ENCODE results near the gene ENTPD7. TPM values are rescaled to one million over a fixed set of nuclear protein-coding genes. Genes with fewer than 3 reads are reported as not detected.

The ENTPD7 gene, protein sequence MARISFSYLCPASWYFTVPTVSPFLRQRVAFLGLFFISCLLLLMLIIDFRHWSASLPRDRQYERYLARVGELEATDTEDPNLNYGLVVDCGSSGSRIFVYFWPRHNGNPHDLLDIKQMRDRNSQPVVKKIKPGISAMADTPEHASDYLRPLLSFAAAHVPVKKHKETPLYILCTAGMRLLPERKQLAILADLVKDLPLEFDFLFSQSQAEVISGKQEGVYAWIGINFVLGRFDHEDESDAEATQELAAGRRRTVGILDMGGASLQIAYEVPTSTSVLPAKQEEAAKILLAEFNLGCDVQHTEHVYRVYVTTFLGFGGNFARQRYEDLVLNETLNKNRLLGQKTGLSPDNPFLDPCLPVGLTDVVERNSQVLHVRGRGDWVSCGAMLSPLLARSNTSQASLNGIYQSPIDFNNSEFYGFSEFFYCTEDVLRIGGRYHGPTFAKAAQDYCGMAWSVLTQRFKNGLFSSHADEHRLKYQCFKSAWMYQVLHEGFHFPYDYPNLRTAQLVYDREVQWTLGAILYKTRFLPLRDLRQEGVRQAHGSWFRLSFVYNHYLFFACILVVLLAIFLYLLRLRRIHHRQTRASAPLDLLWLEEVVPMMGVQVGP
- total RNA-seq, result 27.9 and 28.6 TPM in 2 replicates

DNA sequence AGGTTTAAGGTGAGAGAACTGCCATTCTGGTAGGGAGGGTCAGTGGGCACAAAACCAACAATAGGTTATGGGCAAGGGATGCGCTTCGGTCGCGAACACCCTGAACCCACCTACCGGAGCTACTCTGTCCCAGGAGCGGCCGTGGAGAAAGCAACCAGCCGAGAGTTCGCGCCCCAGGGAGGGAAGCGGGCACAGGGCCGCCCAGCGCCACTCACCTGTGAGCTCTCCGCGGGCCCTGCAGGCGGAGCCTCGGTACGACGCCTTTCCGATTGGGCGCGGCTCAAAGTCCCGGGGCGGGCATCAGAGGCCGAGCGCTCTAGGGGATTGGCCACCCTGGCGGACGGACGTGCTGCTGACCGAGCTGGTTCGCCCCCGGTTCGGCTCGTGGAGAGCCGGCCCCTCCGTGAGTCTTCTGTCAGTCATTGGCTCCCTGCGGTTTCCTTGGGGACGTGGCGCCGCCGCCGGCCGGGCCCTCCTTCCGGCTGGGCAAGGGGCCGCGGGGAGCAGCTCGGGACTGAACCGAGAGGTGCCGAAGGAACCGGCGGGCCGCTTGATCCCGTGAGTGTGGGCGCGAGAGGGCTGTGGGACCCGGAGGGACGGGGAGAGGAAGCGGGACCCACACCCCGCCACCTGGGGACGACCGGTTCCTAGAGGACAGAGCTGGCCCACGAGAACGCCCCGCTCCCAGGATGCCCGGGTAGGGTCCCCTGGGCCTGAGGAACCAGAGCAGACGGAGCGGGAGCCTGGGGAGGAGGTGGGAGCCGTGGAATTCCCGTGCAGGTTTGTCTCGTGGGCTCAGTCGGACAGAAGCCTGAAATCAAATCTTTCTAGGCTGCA lies at the start of gene ENTPD7:
ENTPD7 (plus strand) TSS at position 479 of the 837 bp plus-strand sequence. CDS start 448 bp downstream, outside the sequence.

DNA sequence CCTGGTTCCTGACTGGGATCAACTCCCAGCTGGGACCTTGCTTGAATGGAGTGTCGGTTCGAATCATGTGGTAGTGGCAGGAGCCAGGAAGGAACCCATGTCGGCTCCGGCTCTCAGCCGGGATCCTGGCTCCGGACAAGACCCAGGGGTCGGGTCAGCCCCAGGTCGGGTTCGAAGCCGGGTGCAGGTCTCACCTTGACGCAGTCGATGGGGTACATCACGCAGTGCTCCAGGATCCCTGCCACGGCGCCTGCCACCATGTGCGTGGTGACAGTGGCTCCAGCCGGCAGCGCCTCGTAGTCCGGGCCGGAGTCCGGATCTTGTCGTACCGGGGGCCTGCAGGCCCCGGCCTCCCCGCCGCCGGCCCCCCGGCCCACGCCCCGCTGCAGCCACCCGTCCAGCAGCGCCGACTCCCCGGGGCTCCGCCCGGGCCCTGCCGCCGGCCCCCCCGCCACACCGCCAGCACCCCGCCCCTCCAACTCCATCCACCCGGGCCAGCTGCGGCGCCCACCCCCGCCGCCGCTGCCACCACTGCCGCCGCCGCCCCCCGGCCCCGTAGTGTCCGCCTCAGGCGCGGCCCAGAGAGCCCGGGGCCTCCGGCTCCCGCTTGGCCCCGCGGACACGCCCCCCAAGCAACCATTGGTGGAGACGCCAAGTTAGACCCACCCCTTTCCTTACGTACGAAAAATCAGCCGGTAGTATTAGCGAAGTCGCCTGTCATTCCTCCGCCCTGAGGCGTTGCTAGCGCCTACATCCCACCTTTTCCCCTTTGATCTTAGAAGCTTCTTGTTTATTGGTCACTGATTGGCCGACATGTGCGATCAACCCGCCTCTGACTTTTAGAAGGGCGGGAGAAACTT lies 39.2 kb upstream of the ENTPD7 start, which contains the start of gene SLC25A28:
SLC25A28 (minus strand) TSS at position 589 of the 860 bp plus-strand sequence; CDS start at position 485, 104 bp downstream.

DNA sequence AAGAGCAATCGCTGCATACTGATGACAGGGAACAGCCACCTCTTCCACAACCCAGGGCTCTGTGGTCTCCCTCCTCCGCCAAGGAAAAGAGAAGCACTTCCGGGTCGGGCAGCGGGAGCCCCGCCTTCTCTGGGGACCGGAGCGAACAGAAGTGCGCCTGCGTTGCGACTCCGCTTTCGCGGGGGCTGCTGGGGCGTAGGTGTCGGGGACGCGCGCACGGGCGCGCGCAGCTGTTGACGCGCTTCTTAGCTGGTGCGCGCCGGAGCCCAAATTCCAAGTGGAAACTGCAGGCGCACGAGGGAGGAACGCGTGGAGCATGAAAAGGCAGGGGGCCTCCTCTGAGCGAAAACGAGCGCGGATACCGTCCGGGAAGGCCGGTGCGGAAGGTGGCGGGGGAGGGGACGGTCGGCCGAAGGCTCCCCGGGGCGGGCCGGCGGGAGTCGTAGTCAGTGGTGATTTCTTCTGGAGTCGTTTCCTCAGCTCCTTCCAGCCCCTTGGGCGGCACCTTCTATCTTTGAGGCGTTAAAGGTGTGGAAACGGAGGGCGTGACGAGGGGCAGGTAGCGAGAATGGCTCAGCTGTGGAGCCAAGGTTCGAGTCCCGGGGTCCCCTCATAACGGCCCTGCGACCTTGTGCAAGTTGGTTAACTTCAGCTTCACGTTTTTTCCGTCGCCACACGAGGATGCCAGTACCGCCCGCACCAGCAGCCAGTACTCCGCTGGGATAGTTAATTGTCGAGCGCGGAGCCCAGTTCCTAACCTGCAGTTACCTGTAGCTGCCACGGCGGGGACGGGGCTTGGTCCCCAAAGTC lies 72.9 kb downstream of the ENTPD7 start, which contains the start of the genes COX15 and CUTC:
COX15 (minus strand) TSS at position 95 of the 810 bp plus-strand sequence; CDS start at position 17, 78 bp downstream.
CUTC (plus strand) TSS at position 202 of the 810 bp plus-strand sequence; CDS start at position 317, 115 bp downstream.

Small RNA genes within 50 kb of the gene (small RNA-seq; reads per million reads assigned to genes)
- gene AL133353.1, result not detected

Other genes starting within 250 kb of the ENTPD7 start
- 26.1 and 27.1 TPM in 2 replicates for gene GOT1, start 228.9 kb upstream of the ENTPD7 start, total RNA-seq
- 2.4 TPM in 1 of 2 replicates, not detected in the other for gene NKX2-3, start 126.6 kb upstream of the ENTPD7 start, total RNA-seq
- 9.0 and 13.1 TPM in 2 replicates for gene SLC25A28, start 39.1 kb upstream of the ENTPD7 start, total RNA-seq
- gene COX15, start 72.6 kb downstream of the ENTPD7 start, total RNA-seq, result 46.3 and 56.2 TPM in 2 replicates
- gene CUTC, start 72.7 kb downstream of the ENTPD7 start, total RNA-seq, result 27.1 and 27.7 TPM in 2 replicates
- 1.1 and 1.4 TPM in 2 replicates for gene ABCC2, start 123.1 kb downstream of the ENTPD7 start, total RNA-seq